Heart left ventricle (tissue), 13 donors: ENCODE data around the gene ZSCAN2.

Experiments
- POLR2A ChIP-seq, 2 donors: fragments of 450-650 bp; IDR thresholded peaks; one replicate each; pipeline ENCODE4 v1.6.1; 2017; ENCODE audit warnings: antibody characterized with exemption in 2 of 2, mild to moderate bottlenecking in 2 of 2, moderate library complexity in 2 of 2
- TF ChIP-seq, protein P1 (sequence below), 12 donors: fragments of 200-600 bp; sonication (generic) in 4 of 12; IDR thresholded peaks; one replicate each; pipeline versions ENCODE4 v1.5.0 to v1.8.0; 2018 to 2022; ENCODE audit warnings: antibody characterized with exemption in 12 of 12, mild to moderate bottlenecking in 5 of 12
- donor health status: ischemic (EF 13 %, LVEDD 7.1; RV severe dilation, severe dysfunction).
- donor health status: DM: no; HTN: yes; CAD: no.
- donor health status: DM: no; HTN: no; CAD: no.
- donor health status: ischemic (EF 25% LVEDD 6.9; RV normal size, moderate dysfunction).
- donor health status: ischemic (EF 25% LVEDD 5.7; RV mildly dilated, moderate dysfunction).
- donor health status: ischemic (EF 35%, LVEDD 5.7; RV mildly dilated, moderate dysfunction).
- donor health status: nonischemic (EF 11% LVEDD 7.7; RV severe dilation, severe dysfunction).
- donor health status: DM: yes; HTN: yes; CAD: no.
- donor health status: PGD.
- donor health status: ischemic (EF 29% LVEDD 5.4; RV normal size, mild dysfunction).
- donor health status: nonischemic (EF 23%, LVEDD 6.1; RV moderate dilation, normal function).

GRCh38 chr15:84601555-84601838 is 688 bp downstream of the ZSCAN2 start:
- TF ChIP-seq, protein P1, sequence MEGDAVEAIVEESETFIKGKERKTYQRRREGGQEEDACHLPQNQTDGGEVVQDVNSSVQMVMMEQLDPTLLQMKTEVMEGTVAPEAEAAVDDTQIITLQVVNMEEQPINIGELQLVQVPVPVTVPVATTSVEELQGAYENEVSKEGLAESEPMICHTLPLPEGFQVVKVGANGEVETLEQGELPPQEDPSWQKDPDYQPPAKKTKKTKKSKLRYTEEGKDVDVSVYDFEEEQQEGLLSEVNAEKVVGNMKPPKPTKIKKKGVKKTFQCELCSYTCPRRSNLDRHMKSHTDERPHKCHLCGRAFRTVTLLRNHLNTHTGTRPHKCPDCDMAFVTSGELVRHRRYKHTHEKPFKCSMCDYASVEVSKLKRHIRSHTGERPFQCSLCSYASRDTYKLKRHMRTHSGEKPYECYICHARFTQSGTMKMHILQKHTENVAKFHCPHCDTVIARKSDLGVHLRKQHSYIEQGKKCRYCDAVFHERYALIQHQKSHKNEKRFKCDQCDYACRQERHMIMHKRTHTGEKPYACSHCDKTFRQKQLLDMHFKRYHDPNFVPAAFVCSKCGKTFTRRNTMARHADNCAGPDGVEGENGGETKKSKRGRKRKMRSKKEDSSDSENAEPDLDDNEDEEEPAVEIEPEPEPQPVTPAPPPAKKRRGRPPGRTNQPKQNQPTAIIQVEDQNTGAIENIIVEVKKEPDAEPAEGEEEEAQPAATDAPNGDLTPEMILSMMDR (IDR thresholded peaks at IDR 0.05) = no peak
- TF ChIP-seq POLR2A (IDR thresholded peaks at IDR 0.05) = no peak
